CD14-positive monocyte (primary cell): ENCODE measurements around the gene CTNNA3. TPM values are rescaled to one million over a fixed set of nuclear protein-coding genes. Genes with fewer than 3 reads are reported as not detected.

Experiments used
- DNase-seq, 3 donors: peaks; one replicate each; pipeline ENCODE4 v3.0.0-alpha.2; 2011 to 2022
- H2AFZ ChIP-seq: 2 replicates; pipeline ENCODE4 v1.6.0; 2012; ENCODE audit warnings: mild to moderate bottlenecking, low read depth, low read length, inconsistent platforms; ENCODE audit not compliant: insufficient read depth, poor library complexity, severe bottlenecking
- H3K27ac ChIP-seq, 2 donors: 1 replicate in 1 of 2; 2 replicates in 1 of 2; pipeline ENCODE4 v1.5.1; 2012 to 2013; ENCODE audit warnings: low read length in 2 of 2, control low read depth in 1 of 2, inconsistent platforms in 1 of 2, low read depth in 1 of 2, mild to moderate bottlenecking in 1 of 2
- H3K27me3 ChIP-seq, 2 donors: one replicate each; pipeline versions ENCODE4 v1.6.0 to v1.6.1; 2011 to 2013; ENCODE audit warnings: low read length in 2 of 2; ENCODE audit not compliant: control insufficient read depth in 2 of 2, insufficient read depth in 2 of 2
- H3K36me3 ChIP-seq, 2 donors: replicated peaks in 1 of 2; 1 replicate in 1 of 2; 2 replicates in 1 of 2; pipeline versions ENCODE4 v1.5.1 to v1.6.1; 2012 to 2013; ENCODE audit warnings: low read length in 2 of 2, control low read depth in 1 of 2, inconsistent platforms in 1 of 2, mild to moderate bottlenecking in 1 of 2; ENCODE audit not compliant: insufficient read depth in 2 of 2, control insufficient read depth in 1 of 2
- H3K4me1 ChIP-seq, 2 donors: 1 replicate in 1 of 2; 2 replicates in 1 of 2; pipeline versions ENCODE4 v1.5.1 to v1.6.1; 2012 to 2013; ENCODE audit warnings: low read length in 2 of 2, control low read depth in 1 of 2, inconsistent platforms in 1 of 2, mild to moderate bottlenecking in 1 of 2, moderate library complexity in 1 of 2; ENCODE audit not compliant: insufficient read depth in 2 of 2, control insufficient read depth in 1 of 2
- H3K4me2 ChIP-seq: replicated peaks from 2 replicates; pipeline ENCODE3; 2012; ENCODE audit warnings: low read length, moderate library complexity, mild to moderate bottlenecking; ENCODE audit not compliant: poor library complexity, severe bottlenecking; ENCODE audit errors: extremely low read depth
- H3K4me3 ChIP-seq, 3 experiments: fragments of 200-600 bp in 1 of 3; sonication (generic) in 1 of 3; replicated peaks in 1 of 3; 1 replicate in 2 of 3; 2 replicates in 1 of 3; pipeline ENCODE4 v1.5.1; 2011 to 2013; ENCODE audit warnings: low read length in 3 of 3, mild to moderate bottlenecking in 3 of 3, control low read depth in 2 of 3, low read depth in 2 of 3, inconsistent platforms in 1 of 3, moderate library complexity in 1 of 3
- H3K79me2 ChIP-seq: 2 replicates; pipeline ENCODE4 v1.6.0; 2012; ENCODE audit warnings: mild to moderate bottlenecking, control low read depth, inconsistent platforms, low read length, moderate library complexity; ENCODE audit not compliant: insufficient read depth
- H3K9ac ChIP-seq: 2 replicates; pipeline ENCODE4 v1.6.0; 2017; ENCODE audit warnings: low read length, mild to moderate bottlenecking; ENCODE audit not compliant: insufficient read depth, poor library complexity, severe bottlenecking
- H3K9me3 ChIP-seq, 2 donors: replicated peaks in 1 of 2; 1 replicate in 1 of 2; 2 replicates in 1 of 2; pipeline versions ENCODE4 v1.5.1 to v1.6.1; 2012 to 2013; ENCODE audit warnings: low read length in 2 of 2, control low read depth in 1 of 2; ENCODE audit not compliant: control insufficient read depth in 1 of 2, insufficient read depth in 1 of 2
- H4K20me1 ChIP-seq: 2 replicates; pipeline ENCODE4 v1.6.0; 2012; ENCODE audit warnings: mild to moderate bottlenecking, low read length, control low read depth, moderate library complexity; ENCODE audit not compliant: insufficient read depth
- H3K27ac Mint-ChIP-seq, 7 donors: one replicate each; pipeline ENCODE4 v1.8.0; 2020; ENCODE audit warnings: mild to moderate bottlenecking in 7 of 7, mixed read lengths in 7 of 7, moderate library complexity in 6 of 7, inconsistent platforms in 2 of 7
- H3K27me3 Mint-ChIP-seq, 3 donors: one replicate each; pipeline ENCODE4 v1.8.0; 2021 to 2022; ENCODE audit warnings: low read depth in 3 of 3, mild to moderate bottlenecking in 3 of 3, mixed read lengths in 3 of 3, moderate library complexity in 3 of 3, inconsistent platforms in 1 of 3
- H3K36me3 Mint-ChIP-seq, 2 donors: one replicate each; pipeline ENCODE4 v1.8.0; 2020; ENCODE audit warnings: mixed read lengths in 2 of 2, inconsistent platforms in 1 of 2, mild to moderate bottlenecking in 1 of 2
- H3K4me1 Mint-ChIP-seq: one replicate; pipeline ENCODE4 v1.8.0; 2020; ENCODE audit warnings: mild to moderate bottlenecking, mixed read lengths
- H3K4me3 Mint-ChIP-seq, 2 donors: one replicate each; pipeline ENCODE4 v1.8.0; 2020; ENCODE audit warnings: mild to moderate bottlenecking in 2 of 2, mixed read lengths in 2 of 2, moderate library complexity in 1 of 2
- H3K9me3 Mint-ChIP-seq, 7 donors: one replicate each; pipeline ENCODE4 v1.8.0; 2020 to 2022; ENCODE audit warnings: mixed read lengths in 7 of 7, mild to moderate bottlenecking in 6 of 7, moderate library complexity in 6 of 7, inconsistent platforms in 2 of 7
- CTCF ChIP-seq: fragments of 200-600 bp; IDR thresholded peaks from one replicate; pipeline ENCODE4 v1.8.0; 2022; ENCODE audit warnings: antibody characterized with exemption, mild to moderate bottlenecking
- WGBS: methylation state at CpG from one replicate; pipeline ENCODE4 v1.1.5; 2013; ENCODE audit warnings: missing lambda C conversion rate; ENCODE audit not compliant: insufficient coverage; 5-methylcytosine and 5-hydroxymethylcytosine counted together
- intact Hi-C, 2 donors: fragments of 100-400 bp; cut with micrococcal nuclease; formaldehyde crosslinking; loops; one replicate each; pipeline versions ENCODE4 v1.15.0 to v1.15.1; 2023
- polyA plus RNA-seq, 3 donors: library from polyadenylated mRNA; depleted of rRNA in 1 of 3; unstranded in 2 of 3; stranded (reverse) in 1 of 3; fragments of 300-500 nt in 2 of 3; fragments of >200 nt in 1 of 3; fragmentation: Illumina TruSeq in 2 of 3; gene quantifications; 1 replicate in 2 of 3; 2 replicates in 1 of 3; pipeline ENCODE4 v1.2.3, GENCODE V29; 2012 to 2021

Gene CTNNA3
- polyA plus RNA-seq, 3 donors: not detected

DNA sequence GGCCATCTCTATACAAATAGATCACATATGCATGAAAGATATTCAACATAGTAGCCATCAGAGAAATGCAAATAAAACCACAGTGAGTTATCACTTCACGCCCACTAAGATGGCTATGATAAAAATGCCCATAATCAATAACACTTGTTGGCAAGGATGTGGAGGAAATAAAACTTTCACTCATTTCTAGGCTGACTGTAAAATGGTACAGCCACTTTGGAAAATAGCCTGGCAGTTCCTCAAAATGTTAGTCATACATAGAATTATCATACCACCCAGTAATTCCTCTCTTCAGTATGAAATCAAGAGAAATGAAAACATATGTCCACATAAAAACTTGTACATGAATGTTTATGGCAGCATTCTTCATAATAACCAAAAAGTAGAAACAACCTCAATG lies 445.3 kb downstream of the CTNNA3 start:
- Mint-ChIP-seq H3K9me3 (peaks cover 0 to 5% (median 2%) of the 10 kb centered on the region in 7 donors), H3K36me3 (no peaks in the 10 kb centered on the region), H3K4me1 (no peaks in the 10 kb centered on the region), H3K27me3 (no peaks in the 10 kb centered on the region), H3K27ac (no peak overlapping the region), H3K4me3 (no peak overlapping the region)
- Histone ChIP-seq H3K36me3 (no peaks in the 10 kb centered on the region), H3K79me2 (no peaks in the 10 kb centered on the region), H3K4me2 (no peak overlapping the region), H3K9ac (no peak overlapping the region), H3K9me3 (peaks cover 0 to 7% of the 10 kb centered on the region in 2 donors), H4K20me1 (no peaks in the 10 kb centered on the region), H3K4me3 (no peak overlapping the region), H3K27me3 (no peaks in the 10 kb centered on the region), H3K4me1 (no peaks in the 10 kb centered on the region), H3K27ac (no peak overlapping the region), H2AFZ (no peak overlapping the region)
- intact Hi-C loops: no loop called here
- no peak for DNase-seq
- no CpG with 5 or more reads among the region's 1 CpG for WGBS
- TF ChIP-seq CTCF: no peak

DNA sequence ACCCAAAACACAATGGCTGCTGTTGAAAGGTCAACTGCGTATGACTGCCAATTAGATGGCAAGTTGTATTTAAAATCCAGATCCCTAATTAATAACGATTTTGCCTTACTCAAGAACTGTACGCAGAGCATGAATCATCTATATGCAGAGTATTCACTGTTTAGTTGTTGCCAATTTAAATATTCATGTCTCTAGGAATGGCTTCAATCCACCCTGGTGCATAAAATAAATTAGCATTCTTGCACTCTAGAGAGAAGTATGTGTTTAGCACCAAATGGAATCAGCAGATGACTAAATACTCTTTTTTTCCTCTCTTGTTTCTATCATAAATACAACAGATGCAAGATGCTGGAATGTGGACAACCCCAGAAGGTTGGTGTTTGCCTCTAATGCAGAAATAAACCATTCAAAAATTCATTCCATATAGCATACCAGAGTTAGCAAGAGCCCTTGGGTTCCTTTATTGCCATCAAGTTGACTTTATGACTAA lies 449.9 kb downstream of the CTNNA3 start:
- WGBS: no CpG with 5 or more reads among the region's 3 CpGs
- no peak overlapping the region for H3K4me2 ChIP-seq

More for the DNA sequence above, 449.9 kb downstream of the CTNNA3 start:
- Histone ChIP-seq H3K4me3 (no peak overlapping the region), H3K79me2 (no peaks in the 10 kb centered on the region), H3K27ac (no peak overlapping the region), H3K36me3 (no peaks in the 10 kb centered on the region), H3K9me3 (peaks cover 0 to 9% of the 10 kb centered on the region in 2 donors), H3K4me1 (no peaks in the 10 kb centered on the region), H3K9ac (no peak overlapping the region), H3K27me3 (no peaks in the 10 kb centered on the region), H2AFZ (no peak overlapping the region), H4K20me1 (no peaks in the 10 kb centered on the region)
- no peak for TF ChIP-seq CTCF
- Mint-ChIP-seq H3K36me3 (no peaks in the 10 kb centered on the region), H3K9me3 (peaks cover 0 to 8% (median 3%) of the 10 kb centered on the region in 7 donors), H3K4me1 (no peaks in the 10 kb centered on the region), H3K27me3 (no peaks in the 10 kb centered on the region), H3K4me3 (no peak overlapping the region), H3K27ac (no peak overlapping the region)
- intact Hi-C loops: no loop called here
- DNase-seq: no peak
